Ammon's horn (tissue), 1 donor: ENCODE data around the gene SCP2D1.

Source experiments
- DNase-seq: peaks from one replicate; pipeline ENCODE4 v3.0.0-alpha.2; 2016; ENCODE audit warnings: low spot score

The SCP2D1 gene

DNA sequence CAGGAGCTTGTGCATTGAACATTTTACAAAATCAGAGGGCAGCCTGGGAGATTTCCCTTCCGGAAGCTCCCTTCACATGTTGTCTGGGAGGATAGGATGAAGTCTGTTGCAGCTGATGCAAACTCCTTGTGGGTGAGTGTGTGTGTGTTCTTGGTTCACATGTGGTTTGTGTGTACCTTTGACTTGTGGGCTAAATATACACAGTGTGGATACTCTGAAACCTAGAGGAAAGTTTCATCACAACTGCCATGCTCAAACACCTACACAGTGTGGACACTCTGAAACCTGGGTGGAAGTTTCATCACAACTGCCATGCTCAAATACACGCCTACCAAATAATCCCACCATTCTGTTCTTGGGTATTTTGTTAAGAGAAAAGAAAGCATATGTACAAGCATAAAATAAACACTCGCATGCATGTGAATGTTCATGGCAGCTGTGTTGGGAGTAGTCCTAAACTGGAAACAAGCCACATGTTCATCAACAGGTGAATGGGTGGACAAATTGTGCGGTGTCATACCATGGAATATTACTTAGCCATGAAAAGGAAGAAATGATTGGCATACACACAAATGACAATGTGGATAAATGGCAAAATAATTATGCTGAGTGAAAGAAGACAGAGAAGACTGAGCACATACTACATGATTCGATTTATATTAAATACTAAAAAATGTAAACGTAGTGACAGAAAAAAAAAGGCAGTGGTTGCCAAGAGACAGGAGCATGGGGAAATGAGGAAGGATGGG lies 1.8 kb downstream of the SCP2D1 start:
- DNase-seq = no peak

DNA sequence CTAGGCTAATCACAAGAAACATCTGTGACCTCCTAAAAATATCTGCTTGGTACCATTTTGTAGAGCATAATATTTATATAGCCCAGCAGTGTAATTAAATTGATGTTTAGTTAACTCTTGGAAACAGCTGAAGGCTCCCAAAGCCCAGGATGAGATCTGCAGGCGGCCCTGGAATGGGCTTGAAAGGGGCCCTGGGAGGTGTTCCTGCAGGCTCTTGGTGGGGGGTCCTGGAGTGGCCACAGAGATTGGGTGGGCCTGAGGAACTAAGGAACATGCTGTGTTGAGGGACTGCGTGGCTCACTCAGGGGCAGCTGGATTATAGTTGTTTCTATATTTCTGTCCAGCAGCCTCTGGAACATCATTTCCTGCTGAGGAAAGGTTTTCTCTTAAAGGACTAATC lies 9.2 kb downstream of the SCP2D1 start:
- DNase-seq = no peak

DNA sequence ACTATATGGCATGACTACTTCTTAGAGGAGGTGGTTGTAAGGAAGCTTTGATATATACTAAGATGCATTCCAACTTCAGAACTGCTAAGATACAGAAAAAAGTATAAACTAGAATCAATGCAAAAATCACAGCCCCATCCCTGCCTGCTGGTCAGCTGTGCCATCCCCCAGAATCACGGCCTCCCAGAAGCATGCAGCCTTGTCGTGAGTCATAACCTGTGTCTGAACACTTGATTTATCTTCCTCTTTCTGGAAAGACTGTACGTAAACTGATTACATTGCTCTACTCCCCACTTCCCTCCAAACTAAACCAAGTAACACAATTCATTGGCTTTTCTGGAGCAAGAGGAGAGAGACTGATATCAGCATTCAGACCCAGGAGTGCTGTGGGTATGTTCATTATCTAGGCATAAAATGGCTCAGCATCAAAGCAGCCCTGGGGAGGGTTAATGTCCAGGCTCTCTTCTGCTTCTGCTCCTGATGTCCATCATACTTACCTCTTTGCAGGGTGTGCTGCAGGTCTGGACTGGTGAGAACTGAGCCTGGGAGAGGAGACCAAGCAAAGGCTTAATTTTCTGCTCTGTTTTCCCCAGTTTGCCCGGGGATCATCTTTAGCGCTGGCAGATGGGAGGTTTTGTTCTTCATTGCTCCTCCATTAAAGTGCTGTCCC lies 18.4 kb downstream of the SCP2D1 start:
- DNase-seq = no peak

DNA sequence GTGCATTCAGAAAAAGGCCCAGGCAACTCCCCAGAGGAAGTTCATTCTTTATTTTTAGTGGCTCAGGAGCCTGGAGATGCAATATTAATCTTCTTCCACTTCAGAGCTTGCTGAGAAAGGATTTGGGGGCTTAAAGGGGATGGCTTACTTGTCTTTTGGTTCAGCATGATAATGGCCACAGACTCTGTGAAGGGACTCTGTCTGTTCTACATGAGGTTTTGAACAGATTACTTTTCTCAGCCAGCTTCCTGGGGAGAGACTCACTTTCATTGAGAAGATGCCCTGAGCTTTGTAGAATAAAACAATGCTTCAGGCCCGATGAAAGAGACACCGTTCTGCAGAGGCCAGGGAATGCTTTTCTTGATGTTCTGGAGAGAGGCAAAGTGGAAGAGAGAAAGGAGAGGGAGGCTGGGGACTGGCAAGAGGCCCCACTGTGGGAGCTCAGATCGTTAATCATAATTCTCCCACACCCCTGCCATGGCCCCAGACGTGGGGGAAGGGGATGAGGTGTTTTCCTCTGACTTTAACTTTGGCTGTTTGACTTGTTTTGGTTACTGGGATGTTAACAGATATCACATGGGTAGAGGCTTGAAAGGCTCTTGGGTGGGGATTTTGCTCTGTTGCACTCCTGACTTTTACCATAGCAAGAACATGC lies 19.1 kb downstream of the SCP2D1 start:
- no peak for DNase-seq

DNA sequence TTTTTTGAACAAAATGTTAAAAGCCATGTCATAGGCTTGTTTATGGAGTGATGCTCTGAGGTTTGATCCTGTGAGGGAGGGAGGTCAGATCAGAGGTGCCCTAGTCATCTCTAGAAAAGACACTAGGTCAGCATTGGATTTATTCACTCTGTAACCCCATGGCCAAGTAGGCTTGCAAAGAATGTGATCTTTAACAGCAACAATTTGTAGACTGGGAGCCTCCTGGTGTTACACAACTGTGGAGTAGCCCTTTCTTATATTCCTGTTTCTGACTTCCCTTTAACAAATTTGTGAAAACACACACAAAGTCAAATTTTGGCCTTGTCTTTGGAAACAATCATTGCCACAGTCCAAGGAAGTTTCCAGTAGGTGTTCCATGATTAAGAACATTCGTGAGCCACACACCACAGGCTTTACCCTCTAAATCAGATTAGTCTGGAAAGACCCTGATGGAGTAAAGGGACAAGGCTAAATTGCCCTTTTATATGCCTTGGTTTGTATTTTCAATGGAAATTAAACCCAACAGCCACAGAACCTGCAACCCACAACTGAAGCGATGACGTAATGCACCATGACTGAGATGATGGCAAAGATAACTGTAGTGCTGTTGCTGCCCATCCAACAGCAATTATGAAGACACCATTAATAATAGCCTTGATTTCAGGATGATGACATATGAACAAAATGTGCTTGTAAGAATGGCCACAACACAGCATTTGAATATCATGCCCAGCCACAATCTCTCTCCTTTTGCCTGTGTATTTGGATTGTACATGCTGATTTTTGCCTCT lies 22.1 kb downstream of the SCP2D1 start:
- no peak for DNase-seq

DNA sequence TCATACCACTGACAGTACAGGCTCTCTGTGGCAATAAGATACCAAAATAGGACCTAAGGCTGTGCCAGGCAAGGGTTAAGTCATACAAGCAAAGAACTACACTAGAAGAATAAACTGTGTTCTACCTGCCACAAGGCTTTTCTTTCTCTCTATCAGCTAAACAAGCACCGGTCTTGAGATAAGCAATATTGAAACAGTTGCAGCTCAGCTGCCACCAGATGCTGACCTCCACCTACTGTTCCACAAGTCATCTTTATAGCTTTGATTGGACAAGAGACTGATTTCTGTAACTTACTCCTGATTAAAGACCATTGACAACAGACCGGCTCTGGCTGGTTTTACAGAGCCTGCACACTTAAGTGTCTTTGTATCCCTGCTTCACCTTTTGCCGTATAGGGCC lies 24.1 kb downstream of the SCP2D1 start:
- DNase-seq = no peak

DNA sequence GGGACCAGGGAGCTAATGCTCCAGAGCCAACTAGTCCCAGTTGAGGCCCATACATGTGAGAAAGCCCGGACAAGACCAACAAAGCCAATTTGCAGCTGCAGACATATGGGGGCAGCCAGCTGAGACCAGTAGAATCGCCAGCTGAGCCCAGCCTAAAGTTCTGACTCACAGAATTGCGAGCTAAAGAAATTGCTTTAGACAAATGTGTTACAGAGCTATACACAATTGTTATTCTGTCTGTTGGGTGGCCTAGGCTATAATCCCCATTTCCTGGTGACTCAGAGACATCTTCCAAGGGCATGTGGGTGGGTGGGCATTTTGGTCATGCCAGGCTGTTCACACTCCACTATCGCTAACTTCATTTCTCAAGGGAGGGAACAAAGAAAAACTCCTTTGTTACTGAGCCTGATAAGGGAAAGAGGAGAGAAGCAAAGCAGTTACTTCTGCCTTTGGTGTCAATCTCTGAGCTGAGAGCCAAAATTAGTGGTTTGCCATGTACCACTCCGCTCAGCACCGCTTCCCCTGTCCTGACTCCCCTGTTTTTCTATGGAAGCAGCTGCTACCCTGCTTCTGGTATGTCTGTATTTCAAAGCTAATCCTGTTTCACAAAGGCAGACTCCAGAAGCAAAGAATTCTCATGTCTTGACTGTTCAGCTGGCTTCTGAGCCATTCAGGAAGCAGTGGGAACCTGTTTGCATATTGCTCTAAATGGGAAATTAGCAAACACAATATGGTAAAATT lies 26.1 kb downstream of the SCP2D1 start:
- no peak for DNase-seq

DNA sequence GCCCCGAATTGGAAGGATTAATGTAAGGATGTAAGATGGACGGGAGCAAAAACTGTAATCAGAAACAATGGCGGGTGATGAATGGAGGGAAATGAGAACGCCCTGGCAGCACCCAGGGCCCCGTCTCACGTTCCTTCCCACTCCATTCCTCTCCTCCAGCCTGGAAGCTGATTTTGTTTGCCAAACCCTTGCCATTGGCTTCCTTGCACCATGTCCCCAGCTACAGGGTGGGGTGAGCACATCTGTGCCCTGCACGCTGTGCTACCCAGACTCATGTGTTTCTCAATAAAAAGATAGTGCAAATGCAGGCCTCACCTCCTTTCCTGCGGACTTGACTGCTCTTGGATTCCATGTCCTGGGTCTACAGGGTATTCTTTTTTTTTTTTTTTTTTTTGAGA lies 26.7 kb downstream of the SCP2D1 start:
- DNase-seq = no peak

DNA sequence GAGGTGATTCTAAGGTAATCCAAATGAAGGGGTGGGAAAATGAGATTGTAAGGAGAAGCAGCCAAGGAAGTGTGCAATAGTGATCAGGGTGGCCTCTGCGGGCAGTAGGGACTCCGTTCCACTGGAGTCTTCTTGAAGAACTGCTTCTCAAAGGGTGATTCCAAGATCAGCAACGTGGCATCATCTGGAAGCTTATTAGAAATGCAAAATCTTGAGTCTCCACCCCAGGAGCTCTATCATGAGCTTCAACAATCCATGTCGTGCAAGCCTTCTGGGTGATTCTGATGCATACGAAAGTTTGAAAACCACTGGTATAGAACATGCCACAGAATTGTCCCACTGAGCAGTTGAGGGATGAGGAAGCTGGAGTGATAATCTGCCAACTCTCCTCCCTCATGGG lies 31.4 kb downstream of the SCP2D1 start:
- DNase-seq = no peak

DNA sequence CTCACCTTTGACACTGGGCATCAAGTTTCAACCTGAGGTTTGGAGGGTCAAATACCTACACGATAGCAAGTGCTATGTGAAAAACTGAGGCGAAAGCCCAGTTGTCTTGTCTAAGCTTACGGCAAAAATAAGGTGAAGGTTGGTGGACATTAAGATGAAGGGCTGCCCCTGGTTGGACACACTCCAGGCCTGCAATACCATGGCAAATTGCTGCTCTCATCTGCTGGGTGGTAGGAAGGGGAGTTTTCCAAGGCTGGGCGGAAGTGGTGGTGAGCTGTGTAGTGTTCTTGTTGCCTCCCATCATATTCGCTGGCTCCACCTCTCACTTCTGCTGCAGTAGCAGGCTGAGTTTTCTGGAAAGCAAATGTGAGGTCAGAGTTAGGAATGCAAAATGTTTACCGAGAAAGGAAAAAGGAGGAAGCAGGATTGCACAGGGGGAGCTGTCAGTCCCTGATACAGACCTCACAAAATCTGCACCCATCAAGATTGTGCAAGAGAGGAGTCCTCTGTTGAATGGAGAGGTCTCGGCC lies 33.7 kb downstream of the SCP2D1 start:
- no peak for DNase-seq

DNA sequence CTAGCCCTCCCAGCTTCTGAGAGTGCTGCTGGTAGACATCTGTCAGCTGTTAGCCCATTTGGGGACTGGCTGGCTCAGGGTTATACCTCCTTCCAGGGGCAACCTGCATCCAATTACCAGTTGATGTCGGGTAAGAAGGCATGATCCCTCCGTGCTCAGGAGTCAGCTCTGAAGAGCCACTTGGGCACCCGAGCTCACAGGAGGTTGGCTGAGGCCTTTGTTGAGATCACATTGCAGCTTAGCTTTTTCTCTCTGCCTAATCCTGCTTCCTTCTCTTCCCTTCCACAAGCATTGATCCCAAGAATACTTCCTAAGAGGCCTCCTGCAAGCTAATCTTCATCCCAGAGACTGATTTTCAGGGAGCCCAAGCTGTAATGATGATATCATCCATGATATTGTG lies 35.5 kb downstream of the SCP2D1 start:
- DNase-seq = no peak

DNA sequence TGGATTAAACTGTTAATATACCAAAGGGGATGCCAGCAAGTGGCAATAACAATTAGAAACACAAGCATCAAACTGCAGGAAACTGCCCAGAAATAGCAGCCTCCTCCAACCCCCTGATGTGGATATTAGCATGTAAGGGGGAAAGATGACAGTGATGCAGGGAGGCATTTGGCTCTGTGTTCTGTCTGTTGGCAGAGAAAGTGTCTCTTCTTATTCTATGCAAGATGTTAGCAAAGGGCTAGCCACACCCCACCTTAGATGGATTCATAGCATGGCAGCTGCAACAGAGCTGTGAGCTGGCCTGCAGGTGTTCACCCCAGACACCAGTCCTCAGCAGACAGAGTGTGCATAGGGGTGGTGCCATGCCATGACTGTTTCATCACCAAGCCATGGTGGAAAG lies 38.0 kb downstream of the SCP2D1 start:
- DNase-seq = peak; percentile 31

DNA sequence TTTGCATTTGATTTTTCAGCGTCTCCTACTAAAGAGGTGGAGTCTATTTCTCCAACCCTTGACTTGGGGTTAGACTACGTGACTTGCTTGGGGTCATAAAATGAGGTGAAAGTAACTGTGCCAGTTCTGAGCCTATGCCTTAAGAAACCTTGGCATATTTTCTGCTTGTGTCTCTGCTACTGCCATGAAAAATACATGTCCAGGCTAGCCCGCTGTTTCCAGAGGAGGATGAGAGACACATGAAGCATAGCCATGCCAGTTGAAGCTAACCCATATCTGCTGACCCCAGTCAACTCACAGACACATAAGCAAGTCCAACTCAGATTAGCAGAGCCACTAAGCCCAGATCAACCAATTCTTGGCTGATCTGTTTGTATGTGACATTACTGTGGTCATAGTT lies 38.7 kb downstream of the SCP2D1 start:
- no peak for DNase-seq

DNA sequence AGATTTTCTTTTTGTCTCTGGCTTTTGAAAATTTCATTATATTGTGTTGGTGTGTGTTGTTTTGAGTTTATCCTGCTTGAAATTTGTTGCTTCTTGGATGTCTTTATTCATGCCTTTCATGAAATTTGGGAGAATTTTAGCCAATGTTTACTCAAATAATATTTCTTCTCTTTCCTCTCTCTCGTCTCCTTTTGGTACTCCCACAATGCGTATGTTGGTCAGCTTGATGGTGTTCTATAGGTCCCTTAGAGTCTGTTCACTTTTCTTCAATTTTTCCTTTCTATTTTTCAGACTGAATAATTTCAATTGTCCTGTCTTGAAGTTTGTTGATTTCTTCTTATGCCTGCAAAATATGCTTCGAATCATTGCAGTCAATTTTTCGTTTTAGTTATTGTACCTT lies 39.6 kb downstream of the SCP2D1 start:
- no peak for DNase-seq

DNA sequence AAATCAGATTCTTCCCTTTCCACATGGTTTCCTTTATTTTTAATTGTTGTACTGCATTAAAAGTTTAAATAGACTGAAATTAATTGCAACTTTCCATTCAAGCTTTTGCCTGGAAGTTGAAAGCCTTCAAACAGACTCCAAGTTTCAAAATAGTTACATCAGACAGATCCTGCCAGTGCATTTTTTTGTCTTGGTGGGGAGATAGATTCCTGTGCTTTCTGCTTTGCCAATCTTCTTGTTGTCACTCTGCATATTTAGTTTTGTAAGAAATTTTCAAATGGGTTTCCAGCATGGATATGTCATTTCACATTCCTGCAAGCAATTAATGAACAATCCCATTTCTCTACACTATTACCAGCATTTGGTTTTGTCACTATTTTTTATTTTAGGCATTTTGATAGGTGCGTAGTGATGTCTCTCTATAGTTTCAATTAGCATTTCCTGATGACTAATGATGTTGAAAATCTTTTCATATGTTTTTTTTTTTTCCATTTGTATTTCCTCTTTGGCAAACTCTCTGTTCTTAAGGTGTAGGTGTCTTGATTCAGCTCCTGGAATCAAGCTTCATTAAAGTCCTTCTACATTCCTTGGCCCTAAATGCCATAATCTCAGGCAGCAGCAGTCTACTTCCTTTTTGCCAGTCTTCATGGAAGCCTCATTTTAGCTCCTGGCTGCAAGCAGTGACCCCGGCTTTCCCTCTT lies 40.5 kb downstream of the SCP2D1 start:
- DNase-seq = no peak

DNA sequence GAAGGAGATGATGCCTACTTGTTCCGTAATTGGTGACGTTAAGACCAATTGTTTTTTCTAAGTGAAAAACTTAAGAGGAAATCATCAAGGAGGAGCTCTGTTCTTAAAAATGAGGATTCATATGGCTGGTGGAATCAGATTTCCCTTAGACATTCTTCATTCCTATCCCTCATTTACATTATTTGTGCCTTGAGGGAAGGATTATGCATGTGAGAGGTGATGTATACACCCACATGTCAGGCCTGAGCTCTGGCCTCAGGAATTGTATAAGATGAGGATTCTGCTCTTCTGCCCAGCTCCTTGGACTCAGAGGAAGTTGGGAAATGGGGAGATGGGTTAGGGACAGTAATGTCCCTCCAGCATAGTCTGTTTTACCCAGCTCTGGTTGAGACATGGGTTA lies 42.3 kb downstream of the SCP2D1 start:
- no peak for DNase-seq

DNA sequence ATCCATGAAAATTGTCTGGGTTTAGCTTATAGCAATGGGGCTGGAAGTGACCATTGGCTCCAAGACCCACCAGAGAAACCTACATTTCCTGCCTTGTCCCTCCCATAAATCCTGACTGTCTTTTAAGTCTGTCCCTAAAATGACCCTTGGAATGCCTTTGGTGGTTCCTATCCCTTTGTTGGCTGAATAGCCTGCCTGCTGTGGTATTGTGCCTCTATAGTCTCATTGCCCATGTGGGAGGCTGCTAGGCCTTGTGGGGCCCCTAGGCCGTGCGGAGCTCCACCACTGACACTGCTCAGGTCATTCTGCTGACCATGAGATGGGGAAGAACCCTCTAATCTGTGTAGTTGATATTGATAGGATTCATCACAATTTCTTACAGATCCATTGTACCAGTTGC lies 43.3 kb downstream of the SCP2D1 start:
- no peak for DNase-seq

DNA sequence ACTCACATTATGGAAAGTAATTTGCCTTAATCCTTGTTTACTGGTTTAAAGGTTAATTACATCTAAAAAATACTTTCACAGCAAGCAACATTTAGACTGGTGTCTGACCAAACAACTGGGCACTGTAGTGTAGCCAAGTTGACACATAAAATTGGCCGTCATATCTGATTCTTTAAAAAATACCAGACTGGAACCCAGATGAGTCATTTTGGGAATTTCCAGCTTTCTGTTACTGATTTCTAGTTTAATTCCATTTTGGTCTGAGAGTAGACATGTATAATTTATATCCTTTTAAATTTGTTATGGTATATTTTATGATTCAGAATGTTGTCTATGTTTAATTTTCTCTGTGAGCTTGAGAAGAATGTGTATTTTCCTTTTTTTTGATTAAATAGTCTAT lies 44.1 kb downstream of the SCP2D1 start:
- no peak for DNase-seq

DNA sequence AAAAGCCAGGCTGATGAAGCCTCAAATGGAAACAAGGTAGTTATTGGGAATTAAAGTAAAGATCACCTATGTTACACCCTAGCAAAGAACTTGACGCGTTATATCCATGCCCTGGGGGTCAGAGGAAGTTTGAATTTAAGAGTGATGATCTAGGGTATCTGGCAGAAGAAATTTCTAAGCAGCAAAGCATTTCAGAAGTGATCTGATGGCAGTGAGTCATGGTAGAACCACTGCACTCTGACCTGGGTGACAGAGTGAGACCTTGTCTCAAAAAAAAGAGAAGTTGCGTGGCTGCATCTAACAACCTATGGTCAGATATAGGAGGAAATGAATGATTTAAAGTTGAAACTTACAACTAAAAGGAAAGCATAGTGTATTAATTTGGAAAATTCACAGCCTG lies 45.2 kb downstream of the SCP2D1 start:
- no peak for DNase-seq
